ENCODE results near the gene MYLK.

Gene MYLK

GRCh38 chr3:123819949-123820348 is 64.2 kb downstream of the MYLK start:
- peak; percentile 4 for DNase-seq

GRCh38 chr3:123818921-123819429 is 65.2 kb downstream of the MYLK start:
- DNase-seq: no peak

- peak; percentile 8 for DNase-seq
Observed at GRCh38 chr3:123818324-123818920, 65.7 kb downstream of the MYLK start.

GRCh38 chr3:123817413-123817812 is 66.7 kb downstream of the MYLK start:
- no peak for DNase-seq

GRCh38 chr3:123816673-123817207 is 67.4 kb downstream of the MYLK start:
- no peak for DNase-seq

GRCh38 chr3:123815981-123816380 is 68.2 kb downstream of the MYLK start:
- DNase-seq: no peak

GRCh38 chr3:123813876-123814275 is 70.3 kb downstream of the MYLK start:
- DNase-seq: no peak

- DNase-seq: no peak
Observed at GRCh38 chr3:123809597-123809996, 74.5 kb downstream of the MYLK start.

- no peak for DNase-seq
Observed at GRCh38 chr3:123808812-123809211, 75.3 kb downstream of the MYLK start.

GRCh38 chr3:123807820-123808219 is 76.3 kb downstream of the MYLK start:
- peak; percentile 40 for DNase-seq

GRCh38 chr3:123805504-123805903 is 78.6 kb downstream of the MYLK start:
- DNase-seq: no peak

GRCh38 chr3:123805101-123805500 is 79.0 kb downstream of the MYLK start:
- no peak for DNase-seq

- DNase-seq: no peak
Observed at GRCh38 chr3:123804676-123805075, 79.5 kb downstream of the MYLK start.

- DNase-seq: no peak
Observed at GRCh38 chr3:123803521-123803920, 80.6 kb downstream of the MYLK start.

- DNase-seq: no peak
Observed at GRCh38 chr3:123802007-123802625, 82.0 kb downstream of the MYLK start.

GRCh38 chr3:123801474-123801873 is 82.7 kb downstream of the MYLK start:
- no peak for DNase-seq

GRCh38 chr3:123800362-123800682 is 83.8 kb downstream of the MYLK start:
- DNase-seq: no peak

- DNase-seq: no peak
Observed at GRCh38 chr3:123799544-123800361, 84.4 kb downstream of the MYLK start.

- no peak for DNase-seq
Observed at GRCh38 chr3:123798550-123798949, 85.6 kb downstream of the MYLK start.

- DNase-seq: no peak
Observed at GRCh38 chr3:123795471-123796251, 88.5 kb downstream of the MYLK start.

- DNase-seq: no peak
Observed at GRCh38 chr3:123793425-123793824, 90.7 kb downstream of the MYLK start.

GRCh38 chr3:123792473-123793201 is 91.5 kb downstream of the MYLK start:
- no peak for DNase-seq

Measured in DMS79 treated with DMSO at 0.1 percent for 48 hours (cell line).